Measurements from ENCODE around the gene DCAF8. TPM values are rescaled to one million over a fixed set of nuclear protein-coding genes. Genes with fewer than 3 reads are reported as not detected.

DCAF8 gene
- total RNA-seq, 1 donor from 2014 or later = 87.3 TPM

GRCh38 chr1:160261556-160261892 lies 825 bp downstream of the DCAF8 start:
- DNase-seq = peak; percentile 77

- peak; percentile 93 for DNase-seq
These were observed 1.7 kb downstream of the DCAF8 start for GRCh38 chr1:160260406-160261382.

DNA sequence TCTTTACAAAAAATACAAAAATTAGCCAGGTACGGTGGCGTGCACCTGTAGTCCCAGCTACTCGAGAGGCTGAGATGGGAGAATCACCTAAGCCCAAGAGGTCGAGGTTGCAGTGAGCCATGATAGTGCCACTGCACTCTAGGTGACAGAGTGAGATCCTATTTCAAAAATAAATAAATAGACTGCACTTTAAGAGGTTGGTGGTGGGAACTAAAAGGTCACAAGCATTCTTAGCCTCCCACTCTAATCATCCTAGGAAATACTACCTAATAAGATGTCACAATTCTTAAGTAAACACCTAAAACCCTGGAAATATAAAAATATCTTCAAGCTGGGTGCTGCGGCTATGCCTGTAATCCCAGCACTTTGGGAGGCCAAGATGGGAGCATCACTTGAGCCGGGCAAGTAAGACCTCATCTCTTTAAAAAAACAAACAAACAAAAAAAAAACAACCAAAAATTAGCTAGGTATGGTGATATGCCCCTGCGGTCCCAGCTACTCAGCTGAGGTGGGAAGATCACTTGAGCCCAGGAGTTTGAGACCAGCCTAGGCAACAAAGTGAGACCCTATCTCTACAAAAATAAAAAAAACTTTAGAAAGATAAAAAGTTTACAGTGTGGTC lies 4.1 kb downstream of the DCAF8 start:
- DNase-seq = no peak

DNA sequence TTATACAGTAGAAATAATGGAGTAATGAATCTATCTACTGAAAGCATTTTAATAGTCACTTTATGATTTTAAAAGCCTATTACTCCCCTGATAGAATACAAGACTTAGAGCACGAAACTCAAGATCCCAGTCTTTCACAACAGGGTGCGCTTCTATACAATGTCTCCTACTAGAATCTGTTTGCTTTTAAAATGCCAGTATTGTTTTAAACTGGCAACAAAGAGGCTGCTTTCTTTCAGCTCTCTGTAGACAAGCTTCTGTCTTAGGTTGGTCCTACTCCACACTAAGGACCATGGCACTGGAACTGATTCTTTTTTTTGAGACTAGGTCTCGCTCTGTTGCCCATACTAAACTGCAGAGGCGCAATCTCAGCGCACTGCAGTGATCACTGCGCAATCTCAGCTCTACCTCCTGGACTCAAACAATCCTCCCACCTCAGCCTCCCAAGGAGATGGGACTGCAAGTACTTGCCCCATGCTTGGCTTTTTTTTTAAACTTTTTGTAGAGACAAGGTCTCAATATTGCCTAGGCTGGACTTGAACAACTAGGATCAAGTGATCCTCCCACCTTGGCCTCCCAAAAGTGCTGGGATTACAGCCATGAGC lies 4.8 kb downstream of the DCAF8 start:
- no peak for DNase-seq

- DNase-seq = peak; percentile 56
These were observed 5.8 kb downstream of the DCAF8 start for GRCh38 chr1:160256396-160257046.

DNA sequence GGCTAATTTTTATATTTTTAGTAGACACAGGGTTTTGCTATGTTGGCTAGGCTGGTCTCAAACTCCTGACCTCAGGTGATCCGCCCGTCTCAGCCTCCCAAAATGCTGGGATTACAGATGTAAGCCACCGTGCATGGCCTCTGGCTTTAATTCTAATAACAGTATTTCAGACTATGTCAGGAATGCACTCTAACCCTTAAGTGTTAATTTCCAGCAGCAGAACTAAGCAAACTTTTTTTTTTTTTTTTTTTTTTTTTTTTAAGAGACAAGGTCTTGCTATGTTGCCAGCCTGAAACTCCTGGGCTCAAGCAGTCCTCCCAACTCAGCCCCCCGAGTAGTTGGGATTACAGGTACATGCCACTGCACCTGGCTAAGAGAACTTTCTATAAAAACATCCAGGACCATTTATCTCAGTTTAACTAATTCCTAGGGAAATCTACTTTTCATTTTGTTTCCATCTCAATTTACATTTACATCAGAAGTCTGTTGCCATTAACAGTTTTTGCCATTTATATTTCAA lies 6.5 kb downstream of the DCAF8 start:
- no peak for DNase-seq

DNA sequence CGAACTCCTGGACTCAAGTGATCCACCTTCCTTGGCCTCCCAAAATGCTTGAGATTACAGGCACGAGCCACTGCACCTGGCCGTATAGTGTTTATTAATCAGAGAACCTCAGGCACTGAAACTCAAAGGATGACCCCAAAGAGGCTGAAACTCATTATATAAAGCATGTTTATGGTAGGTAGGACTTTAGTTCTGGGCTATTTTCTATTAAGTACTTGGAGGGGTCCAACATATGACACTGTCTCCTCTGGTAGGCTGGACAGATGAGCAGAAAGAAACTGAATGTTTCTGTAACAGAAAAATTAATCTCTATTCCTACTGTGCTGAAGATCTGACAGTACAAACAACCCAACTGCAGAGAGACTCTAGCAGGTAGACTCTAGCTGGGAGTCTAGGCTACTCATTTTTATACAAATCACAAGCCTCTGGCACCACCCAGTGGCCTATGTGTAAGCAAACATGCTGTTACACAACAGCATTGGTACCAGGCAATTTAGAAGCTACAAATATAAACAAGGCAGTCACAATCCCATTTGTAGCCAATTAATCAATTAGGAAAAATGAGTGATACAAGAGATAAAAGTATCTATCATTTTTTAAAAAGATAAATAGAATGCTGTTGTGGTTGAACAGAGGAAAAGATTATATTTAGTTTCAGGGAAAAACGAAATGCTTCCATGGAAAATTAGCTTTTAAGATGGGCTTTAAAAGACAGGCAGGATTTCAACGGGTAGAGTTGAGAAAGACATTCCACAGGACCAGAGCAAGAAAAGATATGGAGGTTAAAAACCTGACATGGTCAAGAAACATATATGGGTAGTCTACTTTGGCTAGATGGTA lies 10.4 kb downstream of the DCAF8 start:
- DNase-seq = peak; percentile 83

DNA sequence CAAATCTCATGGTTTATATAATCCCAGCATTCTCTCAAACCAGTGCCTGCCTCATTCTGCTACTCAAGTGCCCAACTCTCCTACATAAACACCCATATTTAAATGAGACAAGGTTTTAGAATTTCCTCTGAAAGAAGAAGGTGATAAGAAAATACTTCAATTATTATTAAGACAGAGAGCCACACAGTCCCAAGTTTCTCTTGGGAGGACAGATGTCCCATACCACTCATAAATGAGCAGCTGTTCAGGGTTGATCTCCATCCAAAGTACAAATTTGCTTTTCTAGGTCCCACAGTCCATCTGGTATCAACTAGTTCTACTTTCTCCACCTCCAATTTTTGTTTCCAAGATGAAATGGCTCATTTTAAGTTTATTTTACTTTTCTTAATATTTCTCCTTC lies 11.3 kb downstream of the DCAF8 start:
- no peak for DNase-seq

DNA sequence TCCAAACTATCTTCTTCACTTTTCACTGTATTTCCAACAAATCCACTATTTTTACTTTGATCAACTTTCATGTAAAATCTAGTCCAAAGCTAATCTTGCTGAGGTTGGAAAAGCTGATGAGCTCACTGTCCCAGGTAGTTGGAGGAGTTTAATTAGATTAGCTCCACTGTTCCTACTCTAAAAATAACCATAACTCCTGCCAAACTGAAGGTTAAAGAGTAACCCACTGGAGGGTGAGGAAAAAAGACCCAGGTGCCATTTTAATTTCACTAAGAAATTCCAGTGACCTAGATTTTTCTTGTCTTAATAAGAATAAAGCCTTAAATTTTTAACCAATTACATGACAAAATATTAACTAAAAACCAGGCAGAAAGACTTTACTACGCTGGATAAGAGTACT lies 15.3 kb downstream of the DCAF8 start:
- no peak for DNase-seq

DNA sequence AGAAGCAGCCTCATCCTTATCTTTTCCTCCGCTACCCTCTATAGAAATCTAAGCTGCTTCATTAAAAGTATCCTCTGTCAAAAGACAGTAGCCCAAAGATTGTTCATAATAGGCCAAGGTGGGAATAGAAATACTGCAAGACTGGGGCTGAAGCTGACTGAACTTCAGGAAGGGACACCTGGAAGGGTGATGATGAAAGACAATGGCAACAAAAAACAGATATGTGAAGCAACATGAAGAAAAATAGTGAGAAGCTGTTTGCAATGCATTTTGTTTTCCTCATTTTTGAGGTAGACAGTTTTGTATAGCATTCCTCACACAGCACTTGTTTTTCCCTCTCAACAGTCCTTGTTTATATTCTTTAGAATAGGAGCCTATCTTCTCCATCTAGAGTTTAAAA lies 16.9 kb downstream of the DCAF8 start:
- no peak for DNase-seq

DNA sequence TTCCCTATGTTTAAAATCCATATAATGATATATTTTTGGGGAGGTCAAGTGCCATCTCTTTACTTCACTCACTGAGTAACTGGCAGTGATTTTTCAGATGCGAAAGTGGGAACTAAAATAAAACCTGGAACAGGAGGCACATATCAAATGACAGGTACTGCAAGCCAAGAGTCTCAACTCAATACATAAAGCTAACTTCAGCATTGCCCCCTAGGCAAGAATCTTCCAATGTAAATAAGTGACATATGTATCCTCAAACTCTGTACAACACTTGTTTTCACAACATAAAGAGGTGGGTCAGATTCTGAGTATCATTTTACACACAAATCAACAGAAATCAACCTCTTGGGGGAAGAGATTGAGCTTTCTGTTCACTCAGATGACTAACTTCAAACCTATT lies 18.1 kb downstream of the DCAF8 start:
- no peak for DNase-seq

- peak; percentile 13 for DNase-seq
These were observed 18.6 kb downstream of the DCAF8 start for GRCh38 chr1:160243767-160244166.

GRCh38 chr1:160239582-160240299 lies 22.6 kb downstream of the DCAF8 start:
- no peak for DNase-seq

DNA sequence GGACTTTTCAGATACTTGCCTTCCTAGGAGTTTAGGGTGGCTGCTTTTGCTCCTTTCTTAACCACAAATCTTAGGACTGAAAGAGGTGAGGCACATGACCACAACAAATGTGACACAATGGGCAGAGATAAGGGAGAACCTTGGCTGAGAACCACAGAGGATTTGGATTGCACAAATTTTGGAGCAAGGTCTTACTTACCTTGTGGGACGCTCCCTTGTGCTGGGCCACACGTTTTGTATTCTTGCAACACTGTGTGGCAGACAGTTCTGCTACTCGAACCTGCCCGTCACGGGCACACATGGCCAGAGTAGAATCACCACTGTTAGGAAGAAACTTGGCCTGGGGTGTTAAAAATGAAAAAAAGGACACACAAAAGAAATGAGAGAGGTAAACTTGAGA lies 23.9 kb downstream of the DCAF8 start:
- DNase-seq = no peak

DNA sequence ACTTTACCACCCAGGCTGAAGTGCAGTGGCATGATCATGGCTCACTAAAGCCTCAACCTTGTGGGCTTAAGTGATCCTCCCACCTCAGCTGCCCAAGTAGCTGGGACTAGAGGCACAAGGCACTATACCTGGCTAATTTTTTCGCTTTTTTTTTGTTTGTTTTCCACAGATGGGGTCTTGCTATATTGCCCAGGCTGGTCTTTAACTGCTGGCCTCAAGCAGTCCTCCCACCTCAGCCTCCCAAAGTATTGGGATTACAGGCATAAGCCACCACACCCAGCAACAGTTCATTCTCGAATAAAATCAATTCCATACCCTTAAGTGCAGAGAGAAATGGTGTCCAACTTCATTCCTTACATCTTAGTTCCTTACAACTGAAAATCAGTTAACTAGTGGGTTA lies 24.8 kb downstream of the DCAF8 start:
- no peak for DNase-seq

DNA sequence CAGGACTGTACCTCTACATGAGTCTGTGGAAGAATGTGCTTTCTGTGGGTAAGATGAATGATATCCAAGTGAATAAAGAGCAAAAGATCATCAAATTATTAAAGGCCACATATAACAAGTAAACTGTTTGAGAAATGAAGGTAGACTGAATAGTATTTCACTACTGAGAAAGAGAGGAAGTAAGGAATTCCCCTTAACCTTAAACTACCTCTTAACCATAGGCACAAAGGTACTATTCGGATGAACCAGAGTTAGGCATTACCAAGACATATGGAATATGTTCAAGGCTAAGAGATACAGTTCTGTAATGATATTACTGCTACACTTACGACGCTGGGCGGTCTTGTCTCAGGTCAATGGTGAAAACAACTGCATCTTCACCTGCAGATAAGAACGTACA lies 25.5 kb downstream of the DCAF8 start:
- DNase-seq = no peak

- DNase-seq = no peak
These were observed 29.4 kb downstream of the DCAF8 start for GRCh38 chr1:160232911-160233310.

DNA sequence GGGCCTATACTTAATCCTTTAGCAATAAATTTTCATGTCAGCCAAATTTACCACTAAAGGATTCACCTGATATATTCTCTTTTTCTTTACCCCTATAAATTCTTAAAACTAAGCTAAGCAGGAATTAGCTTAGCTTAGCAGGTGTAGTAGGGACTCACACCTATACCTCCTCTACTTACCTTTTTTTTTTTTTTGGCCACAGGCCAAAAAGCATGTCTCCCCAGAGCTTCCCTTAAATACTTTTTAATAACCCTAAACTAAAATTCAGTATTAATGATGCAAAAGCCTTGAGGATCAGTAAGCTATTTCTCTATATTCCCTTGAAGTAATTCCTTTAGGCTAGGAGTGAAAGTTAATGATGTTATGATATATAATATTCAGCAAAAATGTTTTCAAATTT lies 33.9 kb downstream of the DCAF8 start:
- DNase-seq = no peak

DNA sequence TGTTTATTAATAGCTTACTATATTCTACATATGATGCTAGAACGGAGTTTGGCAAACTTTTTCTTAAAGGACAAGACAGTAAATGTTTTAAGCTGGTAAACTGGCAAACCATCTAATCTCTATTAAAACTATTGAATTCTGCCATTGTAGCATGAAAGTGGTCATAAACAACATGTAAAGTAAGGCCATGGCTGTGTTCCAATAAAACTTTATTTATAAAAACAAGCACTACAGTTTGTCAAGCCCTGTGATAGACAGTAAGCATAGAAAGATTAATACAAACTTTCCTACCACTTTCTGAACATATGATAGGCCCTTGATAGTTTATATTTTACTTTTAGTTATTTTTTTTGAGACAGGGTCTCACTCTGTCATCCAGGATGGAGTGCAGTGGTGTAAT lies 34.8 kb downstream of the DCAF8 start:
- DNase-seq = no peak

DNA sequence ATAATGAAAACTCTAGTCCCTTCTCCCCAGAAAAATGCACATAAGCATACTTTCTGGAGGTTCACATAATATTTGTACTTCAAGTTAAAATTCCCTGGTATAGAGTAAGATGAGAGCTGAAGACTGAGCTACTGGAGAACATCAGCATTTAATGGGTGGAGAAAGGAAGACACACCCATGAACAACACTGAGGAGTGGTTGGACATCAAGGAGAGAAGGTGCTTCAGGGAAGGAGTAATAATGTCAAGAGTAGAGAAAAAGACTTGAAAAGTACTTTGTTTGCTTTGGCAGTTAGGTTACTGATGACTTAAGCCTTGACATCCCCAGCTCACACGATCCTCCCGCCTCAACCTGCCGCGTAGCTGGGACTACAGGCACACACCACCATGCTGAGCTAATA lies 35.3 kb downstream of the DCAF8 start:
- DNase-seq = no peak

DNA sequence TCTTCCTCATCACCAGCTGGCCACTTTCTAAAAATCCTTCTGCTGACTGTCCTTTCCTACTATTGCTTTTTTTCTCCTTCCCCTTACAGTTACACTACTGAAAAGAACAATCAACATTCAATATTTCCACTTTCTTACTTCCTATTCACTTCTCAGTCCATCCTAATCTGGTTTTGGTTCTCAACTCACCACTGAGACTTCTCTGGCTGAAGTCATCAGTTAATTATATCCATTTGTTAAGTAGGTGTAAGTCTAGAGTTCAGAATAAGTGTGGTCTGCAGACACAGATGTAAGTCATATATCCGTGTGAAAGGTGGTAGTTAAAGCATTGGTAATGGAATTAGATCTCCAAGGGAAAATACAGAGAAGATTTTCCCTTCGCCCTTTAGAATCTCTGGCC lies 35.7 kb downstream of the DCAF8 start:
- no peak for DNase-seq

All from dermis blood vessel endothelial cell (primary cell).